ENCODE measurements around the gene FAM43B.

The FAM43B gene

GRCh38 chr1:20603504-20604464, 51.4 kb downstream of the FAM43B start:
- no peaks in the 10 kb centered on the region for H3K36me3 ChIP-seq (ENCODE audit: control insufficient read depth in 2 of 2, insufficient read depth in 2 of 2, low read length in 2 of 2)
- no peaks in the 10 kb centered on the region for H3K9me3 ChIP-seq (ENCODE audit: control insufficient read depth in 2 of 2, low read length in 2 of 2)
- peak overlapping the region; percentile 56 to 74 for H3K27ac ChIP-seq (ENCODE audit: low read depth in 2 of 2, low read length in 2 of 2)
- H3K4me3 ChIP-seq (ENCODE audit: low read length in 2 of 2): no peak overlapping the region
- no peak overlapping the region for H3K9ac ChIP-seq (ENCODE audit: low read depth in 1 of 2, low read length in 2 of 2)
- peaks cover 3 to 14% of the 10 kb centered on the region in 2 donors for H3K4me1 ChIP-seq (ENCODE audit: control insufficient read depth in 2 of 2, insufficient read depth in 2 of 2, low read length in 2 of 2)
- H3K27me3 ChIP-seq (ENCODE audit: control insufficient read depth in 2 of 2, insufficient read depth in 2 of 2, low read length in 2 of 2): no peaks in the 10 kb centered on the region
